Suprapubic skin (tissue), 3 donors: ENCODE results near the gene HOXA13.

Experiments used
- CTCF ChIP-seq, 2 donors: fragments of 200-600 bp in 1 of 2; fragments of 450-650 bp in 1 of 2; sonication (generic) in 1 of 2; IDR thresholded peaks; one replicate each; pipeline ENCODE4 v1.5.1; 2016 to 2019; ENCODE audit warnings: antibody characterized with exemption in 2 of 2, mild to moderate bottlenecking in 1 of 2, moderate library complexity in 1 of 2
- POLR2A ChIP-seq, 2 donors: fragments of 450-650 bp; IDR thresholded peaks; one replicate each; pipeline ENCODE4 v1.6.1; 2017; ENCODE audit warnings: antibody characterized with exemption in 2 of 2, mild to moderate bottlenecking in 2 of 2, moderate library complexity in 2 of 2

- TF ChIP-seq CTCF (IDR thresholded peaks at IDR 0.05) (no peak), POLR2A (IDR thresholded peaks at IDR 0.05) (no peak)
These were observed 24.2 kb upstream of the HOXA13 start for GRCh38 chr7:27223941-27224575.
